OCI-LY1 (cell line): Measurements from ENCODE around the gene ABLIM3.

Experiments
- CTCF ChIP-seq: fragments of 200-600 bp; sonication (generic), shearing (Covaris generic); IDR thresholded peaks from 2 replicates; pipeline ENCODE4 v1.5.1; 2017; ENCODE audit warnings: mild to moderate bottlenecking, antibody characterized with exemption, low read length, moderate library complexity, mixed read lengths
- EZH2 ChIP-seq: fragments of 200-600 bp; sonication (generic), shearing (Covaris generic); IDR thresholded peaks from 2 replicates; pipeline ENCODE4 v1.8.0; 2017; ENCODE audit warnings: borderline replicate concordance, mixed run types, mild to moderate bottlenecking, antibody characterized with exemption, low read length, moderate library complexity, mixed read lengths

GRCh38 chr5:149288436-149288835, 147.1 kb downstream of the ABLIM3 start:
- TF ChIP-seq CTCF: no peak
- no peak for TF ChIP-seq EZH2
